H9 (cell line): ENCODE measurements around the gene DLG2. TPM values are rescaled to one million over a fixed set of nuclear protein-coding genes. Genes with fewer than 3 reads are reported as not detected.

Experiments
- DNase-seq: peaks from one replicate; pipeline ENCODE4 v3.0.0-alpha.2; 2017
- H2AFZ ChIP-seq: one replicate; pipeline ENCODE4 v1.6.1; 2013; ENCODE audit warnings: mild to moderate bottlenecking, low read length, control low read depth, moderate library complexity
- H2AK5ac ChIP-seq: 2 replicates; pipeline ENCODE4 v1.6.1; 2013; ENCODE audit warnings: low read length, control low read depth, mixed read lengths; ENCODE audit not compliant: insufficient read length
- H2BK120ac ChIP-seq: one replicate; pipeline ENCODE4 v1.6.1; 2013; ENCODE audit warnings: low read depth, mild to moderate bottlenecking, low read length, control low read depth, inconsistent platforms; ENCODE audit not compliant: poor library complexity, severe bottlenecking
- H2BK12ac ChIP-seq: 2 replicates; pipeline ENCODE4 v1.6.1; 2013; ENCODE audit warnings: low read length, control low read depth, mixed read lengths, low read depth; ENCODE audit not compliant: insufficient read length
- H2BK15ac ChIP-seq: 2 replicates; pipeline ENCODE4 v1.6.1; 2013; ENCODE audit warnings: low read depth, low read length, control low read depth
- H2BK20ac ChIP-seq: one replicate; pipeline ENCODE4 v1.6.1; 2013; ENCODE audit warnings: low read depth, mild to moderate bottlenecking, low read length, control low read depth, inconsistent platforms; ENCODE audit not compliant: poor library complexity, severe bottlenecking
- H2BK5ac ChIP-seq: 2 replicates; pipeline ENCODE4 v1.6.1; 2013; ENCODE audit warnings: low read length, control low read depth, mixed read lengths; ENCODE audit not compliant: insufficient read length
- H3K14ac ChIP-seq: 2 replicates; pipeline ENCODE4 v1.6.1; 2013; ENCODE audit warnings: low read length, control low read depth; ENCODE audit not compliant: insufficient read depth
- H3K18ac ChIP-seq: 2 replicates; pipeline ENCODE4 v1.6.1; 2013; ENCODE audit warnings: low read depth, mild to moderate bottlenecking, mixed read lengths, low read length, control low read depth; ENCODE audit not compliant: insufficient read length
- H3K23ac ChIP-seq: 2 replicates; pipeline ENCODE4 v1.6.1; 2013; ENCODE audit warnings: low read length, control low read depth, mixed read lengths, low read depth; ENCODE audit not compliant: insufficient read length
- H3K23me2 ChIP-seq: 2 replicates; pipeline ENCODE4 v1.6.1; 2013; ENCODE audit warnings: low read depth, mild to moderate bottlenecking, mixed read lengths, low read length, control low read depth; ENCODE audit not compliant: insufficient read length, poor library complexity, severe bottlenecking
- H3K27ac ChIP-seq: 2 replicates; pipeline ENCODE4 v1.5.1; 2013; ENCODE audit warnings: low read length, control low read depth, mixed read lengths, low read depth; ENCODE audit not compliant: insufficient read length
- H3K27me3 ChIP-seq: 2 replicates; pipeline ENCODE4 v1.6.1; 2013; ENCODE audit warnings: low read length, control low read depth, inconsistent platforms; ENCODE audit not compliant: insufficient read depth
- H3K4ac ChIP-seq: 2 replicates; pipeline ENCODE4 v1.6.1; 2013; ENCODE audit warnings: low read depth, mild to moderate bottlenecking, control low read depth, inconsistent platforms, low read length, moderate library complexity
- H3K4me1 ChIP-seq: 2 replicates; pipeline ENCODE4 v1.6.1; 2013; ENCODE audit warnings: low read length, control low read depth, inconsistent platforms; ENCODE audit not compliant: insufficient read depth
- H3K4me2 ChIP-seq: 2 replicates; pipeline ENCODE4 v1.6.1; 2013; ENCODE audit warnings: low read length, control low read depth, mixed read lengths; ENCODE audit not compliant: insufficient read length, insufficient read depth
- H3K56ac ChIP-seq: 2 replicates; pipeline ENCODE4 v1.6.1; 2013; ENCODE audit warnings: low read depth, mild to moderate bottlenecking, mixed read lengths, low read length, control low read depth; ENCODE audit not compliant: insufficient read length
- H3K79me1 ChIP-seq: 2 replicates; pipeline ENCODE4 v1.6.1; 2013; ENCODE audit warnings: low read depth, mild to moderate bottlenecking, moderate library complexity, low read length, control low read depth, inconsistent platforms; ENCODE audit not compliant: insufficient read depth, poor library complexity, severe bottlenecking
- H3K79me2 ChIP-seq: 2 replicates; pipeline ENCODE4 v1.6.1; 2013; ENCODE audit warnings: low read length, control low read depth, inconsistent platforms; ENCODE audit not compliant: insufficient read depth
- H3K9ac ChIP-seq: 2 replicates; pipeline ENCODE4 v1.6.1; 2013; ENCODE audit warnings: low read length, control low read depth, mixed read lengths; ENCODE audit not compliant: insufficient read length; ENCODE audit errors: extremely low read depth
- H3K9me3 ChIP-seq: one replicate; pipeline ENCODE4 v1.6.1; 2013; ENCODE audit warnings: low read depth, low read length, inconsistent platforms; ENCODE audit not compliant: control insufficient read depth
- H3T11ph ChIP-seq: one replicate; pipeline ENCODE4 v1.6.1; 2013; ENCODE audit warnings: mild to moderate bottlenecking, low read length, control low read depth, inconsistent platforms
- H4K20me1 ChIP-seq: one replicate; pipeline ENCODE4 v1.6.1; 2013; ENCODE audit not compliant: control insufficient read depth, insufficient read length, insufficient read depth
- H4K5ac ChIP-seq: 2 replicates; pipeline ENCODE4 v1.6.1; 2013; ENCODE audit warnings: low read depth, mild to moderate bottlenecking, mixed read lengths, low read length, control low read depth; ENCODE audit not compliant: insufficient read length
- H4K8ac ChIP-seq: replicated peaks from 2 replicates; pipeline ENCODE4 v1.6.1; 2013; ENCODE audit warnings: low read length, control low read depth, mixed read lengths, low read depth; ENCODE audit not compliant: insufficient read length
- H4K91ac ChIP-seq: 2 replicates; pipeline ENCODE4 v1.6.1; 2013; ENCODE audit warnings: low read depth, mild to moderate bottlenecking, moderate library complexity, mixed read lengths, low read length, control low read depth; ENCODE audit not compliant: insufficient read length
- H3K27ac Mint-ChIP-seq, 3 experiments: 2 replicates in 2 of 3; 3 replicates in 1 of 3; pipeline ENCODE4 v1.8.0; 2020 to 2021; ENCODE audit warnings: mixed read lengths in 3 of 3, mild to moderate bottlenecking in 1 of 3, moderate library complexity in 1 of 3
- H3K27me3 Mint-ChIP-seq: 2 replicates; pipeline ENCODE4 v1.8.0; 2021; ENCODE audit warnings: low read depth, mild to moderate bottlenecking, moderate library complexity, mixed read lengths
- H3K36me3 Mint-ChIP-seq, 3 experiments: 2 replicates in 2 of 3; 3 replicates in 1 of 3; pipeline ENCODE4 v1.8.0; 2020 to 2021; ENCODE audit warnings: low read depth in 3 of 3, mixed read lengths in 3 of 3; ENCODE audit not compliant: insufficient read depth in 1 of 3
- H3K4me1 Mint-ChIP-seq, 2 experiments: 2 replicates each; pipeline ENCODE4 v1.8.0; 2020; ENCODE audit warnings: mixed read lengths in 2 of 2
- H3K4me3 Mint-ChIP-seq, 2 experiments: 2 replicates in 1 of 2; 3 replicates in 1 of 2; pipeline ENCODE4 v1.8.0; 2020 to 2021; ENCODE audit warnings: mild to moderate bottlenecking in 2 of 2, mixed read lengths in 2 of 2, moderate library complexity in 1 of 2
- H3K9me3 Mint-ChIP-seq, 2 experiments: 2 replicates in 1 of 2; 3 replicates in 1 of 2; pipeline ENCODE4 v1.8.0; 2020; ENCODE audit warnings: mild to moderate bottlenecking in 2 of 2, mixed read lengths in 2 of 2, moderate library complexity in 1 of 2
- CTCF ChIP-seq: fragments of 200-600 bp; sonication (generic); conservative IDR thresholded peaks from 3 replicates; pipeline ENCODE4 v1.8.0; 2021; ENCODE audit warnings: antibody characterized with exemption, mild to moderate bottlenecking
- WGBS: extraction: QIAGEN DNeasy Blood & Tissue Kit; methylation state at CpG from one replicate; pipeline ENCODE4 v1.1.7; 2013; ENCODE audit warnings: missing lambda C conversion rate, low lambda C conversion rate, mixed read lengths; ENCODE audit not compliant: insufficient read length; ENCODE audit errors: extremely low coverage; 5-methylcytosine and 5-hydroxymethylcytosine counted together
- total RNA-seq: library from RNA; stranded (reverse); gene quantifications from 2 replicates; pipeline ENCODE4 v1.2.1, GENCODE V29; 2021

DLG2 gene
- total RNA-seq, 1 experiment from 2014 or later = 8.0 TPM

- Mint-ChIP-seq H3K27ac (no peak overlapping the region; a peak in 1 of 7 replicates), H3K9me3 (no peaks in the 10 kb centered on the region), H3K4me1 (no peaks in the 10 kb centered on the region), H3K36me3 (no peaks in the 10 kb centered on the region), H3K4me3 (no peak overlapping the region), H3K27me3 (no peaks in the 10 kb centered on the region)
- no peak overlapping the region for H3K4ac ChIP-seq
- no peak overlapping the region for H2BK15ac ChIP-seq
- H2AFZ ChIP-seq = no peak overlapping the region
- no peak overlapping the region for H2BK12ac ChIP-seq
- H2BK120ac ChIP-seq = no peak overlapping the region
- no peaks in the 10 kb centered on the region for H3K79me2 ChIP-seq
- no peak overlapping the region for H2BK20ac ChIP-seq
- no peak overlapping the region for H4K8ac ChIP-seq
- H3K9me3 ChIP-seq = no peaks in the 10 kb centered on the region
- H3K9ac ChIP-seq = no peak overlapping the region
- no peak overlapping the region for H3T11ph ChIP-seq
- no peak overlapping the region for H2BK5ac ChIP-seq
- no peak for DNase-seq
- H3K56ac ChIP-seq = no peak overlapping the region
- no peak overlapping the region for H3K27ac ChIP-seq
- H4K20me1 ChIP-seq = no peaks in the 10 kb centered on the region
- H3K4me1 ChIP-seq = no peaks in the 10 kb centered on the region
- no peaks in the 10 kb centered on the region for H3K27me3 ChIP-seq
- no peak overlapping the region for H3K14ac ChIP-seq
- H3K23ac ChIP-seq = no peak overlapping the region
- H4K5ac ChIP-seq = no peak overlapping the region
- TF ChIP-seq CTCF = peak; percentile 71
- H3K79me1 ChIP-seq = no peaks in the 10 kb centered on the region
- H3K18ac ChIP-seq = no peak overlapping the region
- H3K23me2 ChIP-seq = no peaks in the 10 kb centered on the region
- H3K4me2 ChIP-seq = no peak overlapping the region
- H4K91ac ChIP-seq = no peak overlapping the region
- WGBS = no CpG with 5 or more reads among the region's 5 CpGs
- no peak overlapping the region for H2AK5ac ChIP-seq
These were observed 1799.1 kb downstream of the DLG2 start for GRCh38 chr11:83827940-83828554.
